SK-N-SH (cell line): ENCODE data around the gene STARD5. TPM values are rescaled to one million over a fixed set of nuclear protein-coding genes. Genes with fewer than 3 reads are reported as not detected.

ENCODE experiments used
- CTCF ChIA-PET: fragments of 300-600, 350-600 bp; formaldehyde crosslinking; extraction: SDS; loops from one replicate; lab custom pipeline; 2021; lab: Yijun Ruan, JAX
- POLR2A ChIA-PET: fragments of 350-600 bp; sonication (Branson Sonifier 250); formaldehyde crosslinking; extraction: SDS; loops from one replicate; lab custom pipeline; 2020; ENCODE audit warnings: antibody characterized with exemption, inconsistent platforms; lab: Yijun Ruan, JAX
- DNase-seq: peaks from one replicate; pipeline ENCODE4 v3.0.0; 2012
- H2AFZ ChIP-seq: fragments of 200-600 bp; sonication (generic); 2 replicates; pipeline ENCODE4 v1.8.1; 2016; ENCODE audit warnings: antibody characterized with exemption, mild to moderate bottlenecking, low read depth
- H3F3A ChIP-seq: fragments of 200-600 bp; sonication (generic); replicated peaks from 2 replicates; pipeline ENCODE3; 2016; ENCODE audit warnings: antibody characterized with exemption, mild to moderate bottlenecking; ENCODE audit not compliant: insufficient read depth
- H3K27ac ChIP-seq, 2 experiments: fragments of 200-500 bp in 1 of 2; fragments of 200-600 bp in 1 of 2; sonication (Bioruptor generic) in 1 of 2; sonication (generic), shearing (Covaris generic) in 1 of 2; 2 replicates each; pipeline versions ENCODE4 v1.5.1 to v1.6.1; 2014 to 2016; ENCODE audit warnings: low read depth in 2 of 2, inconsistent platforms in 1 of 2, low read length in 1 of 2, mild to moderate bottlenecking in 1 of 2, mixed read lengths in 1 of 2
- H3K27me3 ChIP-seq: fragments of 200-600 bp; sonication (generic), shearing (Covaris generic); 2 replicates; pipeline ENCODE4 v1.6.1; 2016; ENCODE audit warnings: mixed run types; ENCODE audit not compliant: insufficient read depth
- H3K36me3 ChIP-seq, 2 experiments: fragments of 200-500 bp in 1 of 2; fragments of 200-600 bp in 1 of 2; sonication (Bioruptor generic) in 1 of 2; sonication (generic) in 1 of 2; replicated peaks in 1 of 2; 2 replicates each; pipeline versions ENCODE3 to v1.5.1; 2014 to 2016; ENCODE audit warnings: low read length in 1 of 2, mild to moderate bottlenecking in 1 of 2; ENCODE audit not compliant: insufficient read depth in 2 of 2, control insufficient read depth in 1 of 2
- H3K4me1 ChIP-seq, 2 experiments: fragments of 200-500 bp in 1 of 2; fragments of 200-600 bp in 1 of 2; sonication (Bioruptor generic) in 1 of 2; sonication (generic), shearing (Covaris generic) in 1 of 2; 2 replicates each; pipeline versions ENCODE4 v1.5.1 to v1.6.1; 2014 to 2016; ENCODE audit warnings: low read depth in 1 of 2, low read length in 1 of 2, mixed run types in 1 of 2; ENCODE audit not compliant: insufficient read depth in 2 of 2, control insufficient read depth in 1 of 2
- H3K4me2 ChIP-seq: fragments of 200-600 bp; sonication (generic), shearing (Covaris generic); 2 replicates; pipeline ENCODE4 v1.6.1; 2017; ENCODE audit warnings: mixed run types
- H3K4me3 ChIP-seq, 2 experiments: fragments of 200-500 bp in 1 of 2; fragments of 200-600 bp in 1 of 2; sonication (Bioruptor generic) in 1 of 2; sonication (generic), shearing (Covaris generic) in 1 of 2; 2 replicates each; pipeline versions ENCODE4 v1.5.1 to v1.8.1; 2014 to 2016; ENCODE audit warnings: low read depth in 2 of 2, inconsistent platforms in 1 of 2, low read length in 1 of 2, mild to moderate bottlenecking in 1 of 2, mixed read lengths in 1 of 2, moderate library complexity in 1 of 2
- H3K79me2 ChIP-seq: fragments of 200-600 bp; sonication (generic); 2 replicates; pipeline ENCODE4 v1.8.1; 2017; ENCODE audit warnings: mild to moderate bottlenecking; ENCODE audit not compliant: insufficient read depth
- H3K9ac ChIP-seq: fragments of 200-600 bp; sonication (generic); 2 replicates; pipeline ENCODE4 v1.6.1; 2017; ENCODE audit warnings: mixed run types
- H3K9me2 ChIP-seq: fragments of 200-600 bp; sonication (generic); 2 replicates; pipeline ENCODE4 v1.6.1; 2017; ENCODE audit warnings: mixed run types
- H3K9me3 ChIP-seq: fragments of 200-600 bp; sonication (generic); 2 replicates; pipeline ENCODE4 v1.6.1; 2017; ENCODE audit warnings: mixed run types, mild to moderate bottlenecking, moderate library complexity
- H4K20me1 ChIP-seq: fragments of 200-600 bp; sonication (generic); 2 replicates; pipeline ENCODE4 v1.6.1; 2017; ENCODE audit warnings: mild to moderate bottlenecking, mixed run types; ENCODE audit not compliant: insufficient read depth
- ELF1 ChIP-seq: IDR thresholded peaks from 2 replicates; pipeline ENCODE4 v1.4.0; 2012
- FOSL2 ChIP-seq: IDR thresholded peaks from 2 replicates; pipeline ENCODE4 v1.4.0; 2012; ENCODE audit warnings: low read depth, mild to moderate bottlenecking, moderate library complexity, borderline replicate concordance
- FOXM1 ChIP-seq: IDR thresholded peaks from 2 replicates; pipeline ENCODE4 v1.4.0; 2012; ENCODE audit warnings: low read depth, mild to moderate bottlenecking
- IRF3 ChIP-seq: fragments of 150-350 bp; IDR thresholded peaks from 2 replicates; pipeline ENCODE4 v1.6.1; 2016; ENCODE audit warnings: mild to moderate bottlenecking, low read depth, low read length
- MAX ChIP-seq: IDR thresholded peaks from 2 replicates; pipeline ENCODE4 v1.4.0; 2012; ENCODE audit warnings: low read depth
- MEF2A ChIP-seq: IDR thresholded peaks from 2 replicates; pipeline ENCODE4 v1.4.0; 2012; ENCODE audit warnings: low read depth, borderline replicate concordance
- NFIC ChIP-seq: IDR thresholded peaks from 2 replicates; pipeline ENCODE4 v1.4.0; 2012; ENCODE audit warnings: borderline replicate concordance
- PBX3 ChIP-seq: IDR thresholded peaks from 2 replicates; pipeline ENCODE4; 2012
- RAD21 ChIP-seq: IDR thresholded peaks from 2 replicates; pipeline ENCODE4 v1.6.1; 2012; ENCODE audit warnings: mild to moderate bottlenecking, low read length
- RCOR1 ChIP-seq: fragments of 150-350 bp; IDR thresholded peaks from 2 replicates; pipeline ENCODE4 v1.6.1; 2017; ENCODE audit warnings: antibody characterized with exemption, low read length
- RXRA ChIP-seq: IDR thresholded peaks from 2 replicates; pipeline ENCODE4 v1.4.0; 2012; ENCODE audit warnings: low read depth, mild to moderate bottlenecking, borderline replicate concordance
- SIN3A ChIP-seq: IDR thresholded peaks from 2 replicates; pipeline ENCODE4 v1.6.1; 2012; ENCODE audit warnings: low read depth, mild to moderate bottlenecking, low read length, moderate library complexity, borderline replicate concordance
- ZBTB33 ChIP-seq: IDR thresholded peaks from 2 replicates; pipeline ENCODE4 v1.4.0; 2012; ENCODE audit warnings: low read depth, borderline replicate concordance
- WGBS: methylation state at CpG from one replicate; pipeline ENCODE4 v1.1.6; 2017; ENCODE audit warnings: low lambda C conversion rate; 5-methylcytosine and 5-hydroxymethylcytosine counted together
- polyA plus RNA-seq, 3 experiments: library from polyadenylated mRNA; depleted of rRNA; stranded (reverse); fragments of >200 nt; gene quantifications; 2 replicates each; pipeline ENCODE4 v1.2.3, GENCODE V29; 2012

STARD5 gene
- polyA plus RNA-seq, 1 of the 3 experiments (the other 2 are of a cell fraction), result 1.6 TPM

GRCh38 chr15:81361891-81362290 is 38.0 kb upstream of the STARD5 start (continued):
- no peak for TF ChIP-seq ZBTB33

GRCh38 chr15:81360491-81360890 is 36.5 kb upstream of the STARD5 start:
- ChIA-PET POLR2A (no interaction called here), CTCF (interaction anchor here (1.0 to 1.6 kb wide), 2 partner anchors 13 to 94 kb away, joined by 4 to 6 read pairs; no protein-coding TSS in a partner anchor)
- Histone ChIP-seq H3K9ac (no peak overlapping the region), H3K4me1 (peaks cover 0 to 2% of the 10 kb centered on the region in 2 experiments; a peak in 1 of 4 replicates), H3K36me3 (no peaks in the 10 kb centered on the region), H3K27me3 (no peaks in the 10 kb centered on the region), H3K9me2 (no peaks in the 10 kb centered on the region), H3K4me2 (no peak overlapping the region), H3K9me3 (no peaks in the 10 kb centered on the region), H3K4me3 (no peak overlapping the region), H2AFZ (no peak overlapping the region), H3K27ac (no peak overlapping the region), H3K79me2 (no peaks in the 10 kb centered on the region), H3F3A (no peaks in the 10 kb centered on the region), H4K20me1 (no peaks in the 10 kb centered on the region)
- WGBS, result 37% methylated on average over 5 of the region's 5 CpGs
- DNase-seq, result no peak
- no peak for TF ChIP-seq FOSL2
- TF ChIP-seq MEF2A, result no peak
- no peak for TF ChIP-seq NFIC
- no peak for TF ChIP-seq MAX
- no peak for TF ChIP-seq PBX3
- no peak for TF ChIP-seq RXRA
- no peak for TF ChIP-seq ELF1

GRCh38 chr15:81358248-81358647 is 34.3 kb upstream of the STARD5 start:
- H3K9me2 ChIP-seq, result no peaks in the 10 kb centered on the region
- H4K20me1 ChIP-seq, result no peaks in the 10 kb centered on the region
- no peaks in the 10 kb centered on the region for H3K79me2 ChIP-seq
- CTCF ChIA-PET, result interaction anchor here (0.6 to 4.6 kb wide), 3 partner anchors 41 to 776 kb away, joined by 3 to 15 read pairs (median 3); no protein-coding TSS in a partner anchor
- no peaks in the 10 kb centered on the region for H3F3A ChIP-seq
- no peak for TF ChIP-seq RAD21
- no peak for TF ChIP-seq IRF3
- no peak for TF ChIP-seq RCOR1
- TF ChIP-seq FOXM1, result no peak
- no peak for TF ChIP-seq MAX
- no peak for TF ChIP-seq SIN3A
- no peak for TF ChIP-seq FOSL2
- H3K4me1 ChIP-seq, result peaks cover 0 to 2% of the 10 kb centered on the region in 2 experiments; a peak in 1 of 4 replicates
- H3K27me3 ChIP-seq, result no peaks in the 10 kb centered on the region
- no peak overlapping the region for H3K9ac ChIP-seq
- H3K36me3 ChIP-seq, result no peaks in the 10 kb centered on the region
- no peak overlapping the region for H2AFZ ChIP-seq
- DNase-seq, result no peak
- no peak overlapping the region for H3K27ac ChIP-seq
- POLR2A ChIA-PET, result no interaction called here
- no peaks in the 10 kb centered on the region for H3K9me3 ChIP-seq
- H3K4me2 ChIP-seq, result no peak overlapping the region
- H3K4me3 ChIP-seq, result no peak overlapping the region
- 44% methylated on average over 6 of the region's 6 CpGs for WGBS
